Skin of body (tissue), 2 donors: ENCODE measurements around the gene NHERF2. TPM values are rescaled to one million over a fixed set of nuclear protein-coding genes. Genes with fewer than 3 reads are reported as not detected.
"Not testable (repeated sequence)": the region's sequence is repeated elsewhere in the genome, so short reads cannot be mapped to it uniquely, and the experiment has no call there.

Source experiments
- DNase-seq: peaks from one replicate; lab custom pipeline; 2025; lab: John Stamatoyannopoulos, UW
- total RNA-seq: library from RNA; depleted of rRNA; stranded (reverse); fragments of >200 nt; gene quantifications from one replicate; pipeline ENCODE4 v1.2.3, GENCODE V29; 2014

NHERF2 gene
- total RNA-seq, 1 donor from 2014 or later: 20.1 TPM

- no peak for DNase-seq
Measured at GRCh38 chr16:2005646-2006045, 21.1 kb upstream of the NHERF2 start.

- DNase-seq: no peak
Measured at GRCh38 chr16:2006317-2006716, 20.4 kb upstream of the NHERF2 start.

- DNase-seq: no peak
Measured at GRCh38 chr16:2007081-2007836, 19.4 kb upstream of the NHERF2 start.

GRCh38 chr16:2008009-2008526, 18.6 kb upstream of the NHERF2 start:
- no peak for DNase-seq

- DNase-seq: no peak
Measured at GRCh38 chr16:2008631-2009163, 18.0 kb upstream of the NHERF2 start.

- DNase-seq: no peak
Measured at GRCh38 chr16:2009164-2009711, 17.5 kb upstream of the NHERF2 start.

GRCh38 chr16:2009791-2010510, 16.8 kb upstream of the NHERF2 start, which contains the start of gene ZNF598:
Gene ZNF598 (minus strand): TSS chr16:2009821.
- peak; percentile 43 for DNase-seq

GRCh38 chr16:2011726-2012125, 15.0 kb upstream of the NHERF2 start:
- not testable (repeated sequence) for DNase-seq

GRCh38 chr16:2013527-2013926, 13.2 kb upstream of the NHERF2 start:
- DNase-seq: no peak

GRCh38 chr16:2015117-2015946, 11.4 kb upstream of the NHERF2 start:
- no peak for DNase-seq

GRCh38 chr16:2015947-2016208, 10.8 kb upstream of the NHERF2 start:
- DNase-seq: no peak

- no peak for DNase-seq
Measured at GRCh38 chr16:2016407-2016922, 10.2 kb upstream of the NHERF2 start.

GRCh38 chr16:2019518-2019920, 7.2 kb upstream of the NHERF2 start, which contains the start of gene NPW:
Gene NPW (plus strand): TSS chr16:2019785.
- no peak for DNase-seq

- DNase-seq: no peak
Measured at GRCh38 chr16:2019921-2020831, 6.5 kb upstream of the NHERF2 start.

GRCh38 chr16:2022723-2023091, 4.0 kb upstream of the NHERF2 start:
- DNase-seq: no peak

- peak; percentile 92 for DNase-seq
Measured at GRCh38 chr16:2023092-2024031, 3.3 kb upstream of the NHERF2 start.

- no peak for DNase-seq
Measured at GRCh38 chr16:2024032-2024420, 2.7 kb upstream of the NHERF2 start.

GRCh38 chr16:2025251-2025650, 1.5 kb upstream of the NHERF2 start:
- no peak for DNase-seq

GRCh38 chr16:2025878-2026460, 733 bp upstream of the NHERF2 start:
- no peak for DNase-seq
